ENCODE measurements around the gene SLC41A1.

GRCh38 chr1:205766570-205766969 lies 46.4 kb downstream of the SLC41A1 start:
- TF ChIP-seq CTCF (IDR thresholded peaks at IDR 0.05), result no peak
- no peak for TF ChIP-seq POLR2A (IDR thresholded peaks at IDR 0.05)
